RPMI7951 (cell line): ENCODE results near the gene PTPA. TPM values are rescaled to one million over a fixed set of nuclear protein-coding genes. Genes with fewer than 3 reads are reported as not detected.

ENCODE experiments used
- DNase-seq: peaks from one replicate; pipeline ENCODE4 v3.0.0-alpha.2; 2012; ENCODE audit warnings: low read depth
- total RNA-seq: library from RNA; depleted of rRNA; stranded (reverse); fragments of >200 nt; shearing (Covaris generic); gene quantifications from 2 replicates; pipeline ENCODE4 v1.2.3, GENCODE V29; 2014

PTPA gene
- total RNA-seq, 1 experiment from 2014 or later = 75.8 TPM

DNA sequence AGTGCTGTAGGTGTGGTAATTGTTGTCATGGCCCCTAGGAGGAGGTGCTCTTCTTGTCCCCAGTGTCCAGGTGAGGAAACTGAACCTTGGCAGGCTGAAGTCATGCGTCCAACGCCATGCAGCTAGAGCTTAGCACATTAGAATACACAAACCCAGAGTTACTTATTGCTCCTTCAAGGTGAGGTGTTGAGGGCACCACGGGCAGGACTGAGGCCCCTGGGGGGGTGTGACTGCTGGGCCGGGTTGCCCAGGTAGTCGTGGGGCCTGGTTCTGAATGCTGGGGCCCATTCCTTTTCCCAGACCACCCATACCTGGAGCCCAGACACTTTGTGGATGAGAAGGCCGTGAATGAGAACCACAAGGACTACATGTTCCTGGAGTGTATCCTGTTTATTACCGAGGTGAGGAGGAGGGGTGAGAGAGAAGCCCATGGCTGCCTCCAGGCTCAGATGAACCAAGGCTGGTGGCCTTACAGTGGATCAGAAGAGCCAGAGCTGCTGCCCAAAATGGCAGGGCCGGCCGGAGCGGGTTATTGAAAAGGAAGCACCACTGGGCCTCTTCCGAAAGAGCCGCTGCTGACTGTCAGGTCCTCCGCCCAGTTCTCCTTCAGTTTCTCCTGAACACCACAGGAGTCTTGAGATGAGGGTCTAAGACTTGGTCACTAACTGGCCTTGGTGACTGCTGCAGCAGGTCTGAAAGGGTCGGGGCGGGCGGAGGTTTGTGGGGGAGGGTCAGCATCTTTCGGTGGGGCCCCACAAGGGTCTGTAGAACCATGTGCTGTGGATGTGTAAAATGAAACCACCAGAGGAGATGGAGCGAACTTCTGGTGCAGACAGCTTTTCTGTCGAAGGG, 26.3 kb downstream of the PTPA start:
- DNase-seq = no peak

DNA sequence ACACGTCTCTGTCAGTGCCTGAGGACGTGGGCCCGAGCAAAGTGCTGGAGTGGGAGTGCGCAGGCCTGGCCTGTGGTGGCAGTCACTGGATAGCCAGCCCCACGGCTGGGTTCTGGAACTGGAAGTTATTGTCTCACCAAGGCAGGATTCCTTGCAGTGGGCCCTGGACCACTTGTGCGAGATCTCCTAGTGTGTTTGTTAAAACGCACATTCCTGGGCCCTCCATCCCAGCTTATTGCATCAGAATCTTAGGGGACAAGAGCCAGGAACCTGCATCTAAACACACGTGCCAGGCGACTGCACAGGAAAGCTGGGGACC, 26.9 kb downstream of the PTPA start:
- no peak for DNase-seq

DNA sequence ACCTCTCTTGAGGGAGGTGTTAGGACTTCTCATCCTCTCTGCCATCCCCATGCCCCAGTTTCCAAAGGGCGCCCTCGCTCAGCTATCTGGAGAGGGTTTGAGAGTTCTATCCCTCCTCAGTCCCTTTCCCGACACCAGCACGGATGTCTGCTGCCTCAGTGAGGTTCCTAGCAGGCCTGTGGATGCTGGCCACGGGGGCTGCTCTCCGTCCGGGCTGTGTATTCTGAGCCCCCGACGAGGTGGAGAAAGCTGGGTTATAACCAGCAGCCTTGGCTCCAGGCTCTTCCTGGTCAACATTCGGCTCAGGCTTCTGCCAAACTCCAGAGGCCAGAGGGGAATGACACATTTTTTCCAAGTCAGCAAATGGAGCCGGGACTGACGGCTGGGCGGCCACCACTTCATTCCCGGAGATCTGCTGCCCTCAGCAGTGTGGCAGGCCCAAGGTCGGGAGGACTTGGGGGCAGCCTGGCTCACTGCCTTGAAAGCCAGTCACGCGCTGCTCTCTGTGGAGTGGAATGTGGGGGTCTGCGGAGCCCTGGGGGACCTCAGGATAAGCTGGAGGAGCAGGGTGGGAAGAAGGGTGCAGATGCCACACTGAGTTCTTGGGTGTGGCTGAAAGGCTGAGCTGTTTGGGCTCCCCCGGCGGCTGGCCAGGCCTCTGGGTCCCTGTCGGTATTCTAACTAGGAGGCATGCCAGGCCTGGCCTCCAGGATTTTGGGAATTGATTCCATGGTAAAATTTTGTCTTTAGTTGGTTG, 27.4 kb downstream of the PTPA start:
- peak; percentile 81 for DNase-seq

DNA sequence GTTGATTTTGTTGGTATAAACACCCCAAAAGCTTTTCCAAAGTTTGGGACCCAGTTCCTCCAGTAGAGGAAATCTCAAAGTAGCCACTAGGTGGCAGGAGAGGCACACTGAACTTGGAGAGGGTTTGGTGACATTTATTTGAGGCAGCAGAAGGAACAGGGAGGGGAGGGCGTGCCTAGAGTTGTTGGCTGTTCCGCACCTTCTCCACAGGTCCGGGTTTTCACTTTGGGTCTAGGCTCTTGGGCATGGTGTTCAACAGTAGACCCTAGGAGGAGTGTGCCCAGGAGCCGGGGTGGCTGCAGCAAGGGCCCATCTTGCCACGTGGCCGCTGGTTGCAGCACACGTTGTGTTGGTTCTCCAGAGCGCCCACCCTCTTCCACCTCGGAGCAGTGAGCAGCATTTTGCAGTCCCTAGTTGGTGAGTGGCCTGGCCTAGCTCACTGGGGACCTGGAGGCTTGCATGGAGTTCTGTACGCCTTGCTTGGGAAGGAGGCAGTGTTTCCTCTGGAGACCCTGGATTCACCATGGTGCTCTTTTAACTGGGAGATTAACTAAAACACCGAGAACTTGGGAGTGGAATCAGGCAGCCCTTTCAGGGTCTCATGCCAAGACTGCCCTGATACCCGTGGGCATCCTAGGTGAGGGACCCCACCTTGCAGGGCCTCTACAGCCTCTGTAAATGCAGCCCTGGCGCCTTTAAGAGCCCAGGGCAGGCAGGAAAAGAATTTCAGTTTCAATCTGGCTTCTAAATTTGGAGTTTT, 28.2 kb downstream of the PTPA start:
- DNase-seq = peak; percentile 82

DNA sequence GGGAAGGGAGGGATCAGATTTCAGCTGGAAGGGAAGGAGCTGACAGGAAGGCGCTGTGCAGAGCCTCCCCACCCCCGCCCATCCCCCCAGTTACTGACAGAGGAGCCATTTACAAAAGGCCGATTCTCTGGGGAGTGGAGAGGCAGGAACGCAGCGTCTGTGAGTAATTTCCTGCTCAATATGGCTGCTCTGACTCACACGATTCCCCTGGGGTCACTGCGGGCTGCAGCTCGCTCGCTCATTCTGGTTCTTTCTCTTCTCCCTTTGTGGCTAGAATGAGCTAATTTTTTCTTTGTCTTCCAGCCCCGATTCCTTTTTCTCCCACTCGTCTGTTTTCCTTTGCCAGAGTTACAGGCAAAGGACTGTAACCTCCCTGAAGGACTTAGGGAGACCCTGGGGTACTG, 28.8 kb downstream of the PTPA start:
- peak; percentile 99 for DNase-seq

DNA sequence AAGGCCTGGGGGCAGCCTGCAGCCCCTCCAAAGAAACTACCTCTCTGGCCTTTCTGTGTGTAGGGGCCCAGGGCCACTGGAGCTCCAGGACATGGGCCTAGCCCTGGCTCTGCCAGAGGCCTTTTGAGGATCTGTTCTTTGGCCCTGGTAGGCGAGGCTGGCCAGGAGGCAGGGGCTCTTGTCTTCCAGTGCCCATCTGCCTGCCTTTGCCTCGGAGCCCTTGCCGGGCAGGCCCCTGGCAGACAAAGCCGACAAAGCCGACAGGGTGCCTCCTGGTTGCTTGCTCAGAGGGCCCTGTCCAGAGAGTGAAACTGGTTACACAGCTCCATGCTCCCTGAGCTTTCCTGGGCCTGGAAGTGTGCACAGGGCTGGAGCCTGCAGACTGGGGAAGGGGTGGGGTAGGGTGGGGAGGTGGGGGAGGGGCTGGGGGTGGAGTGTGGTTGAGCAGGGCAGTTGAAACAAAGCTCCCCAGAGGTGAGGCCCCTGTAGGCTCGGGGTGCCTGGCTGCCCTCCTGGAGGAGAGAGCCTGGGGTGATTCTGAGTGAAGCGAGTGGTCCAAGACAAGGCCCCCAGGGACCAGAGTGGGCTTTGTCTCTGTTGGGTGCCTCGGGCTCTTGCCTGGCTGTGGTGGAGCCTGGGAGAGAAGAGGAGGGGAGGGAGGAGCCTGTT, 29.3 kb downstream of the PTPA start:
- peak; percentile 51 for DNase-seq

DNA sequence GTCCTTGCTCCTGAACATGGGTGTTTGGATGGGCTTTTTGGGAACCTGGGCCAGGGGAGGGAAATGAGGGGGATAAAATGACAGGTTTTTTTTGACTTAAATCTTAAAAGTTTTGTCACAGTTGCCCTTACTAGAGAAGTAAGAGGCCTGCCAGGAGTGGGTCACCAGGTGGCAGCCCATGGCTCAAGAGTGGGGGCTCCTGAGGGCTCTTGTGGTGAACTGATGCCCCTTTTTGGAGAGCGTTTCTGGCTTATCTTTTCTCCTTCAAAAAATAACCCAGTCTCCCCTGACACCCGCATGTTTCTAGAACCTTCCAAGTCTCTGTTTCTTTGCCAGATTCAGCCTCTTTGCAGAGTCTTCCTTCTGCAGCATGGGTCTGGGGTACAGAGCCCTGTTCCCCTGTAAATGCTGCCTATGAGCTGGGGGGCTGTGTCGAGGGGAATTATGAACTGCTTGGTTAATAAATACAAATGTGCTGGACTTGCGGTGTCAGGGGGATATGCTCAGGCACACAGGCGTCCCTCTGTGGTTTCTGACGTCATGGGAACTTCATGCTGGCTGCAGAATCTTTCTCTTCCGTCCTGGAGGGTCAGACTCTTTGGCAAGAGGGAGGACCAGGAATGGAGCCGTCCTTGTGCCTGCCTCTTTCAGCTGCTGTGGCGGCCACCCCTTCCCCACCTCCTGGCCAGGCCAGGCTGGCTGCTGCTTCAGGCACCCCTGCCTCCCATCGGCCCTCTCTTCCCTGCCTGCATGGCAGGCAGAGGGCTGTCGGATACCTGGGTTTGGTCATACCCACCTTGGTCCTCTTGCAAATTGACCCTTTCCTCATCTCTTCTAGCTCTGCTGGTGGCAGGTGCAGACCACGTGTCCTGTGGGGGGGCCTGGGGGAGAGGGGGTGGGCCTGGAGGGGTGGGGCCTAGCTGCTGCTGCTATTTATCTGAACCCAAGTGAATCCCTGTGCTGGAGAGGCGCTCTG, 30.1 kb downstream of the PTPA start:
- peak; percentile 79 for DNase-seq

DNA sequence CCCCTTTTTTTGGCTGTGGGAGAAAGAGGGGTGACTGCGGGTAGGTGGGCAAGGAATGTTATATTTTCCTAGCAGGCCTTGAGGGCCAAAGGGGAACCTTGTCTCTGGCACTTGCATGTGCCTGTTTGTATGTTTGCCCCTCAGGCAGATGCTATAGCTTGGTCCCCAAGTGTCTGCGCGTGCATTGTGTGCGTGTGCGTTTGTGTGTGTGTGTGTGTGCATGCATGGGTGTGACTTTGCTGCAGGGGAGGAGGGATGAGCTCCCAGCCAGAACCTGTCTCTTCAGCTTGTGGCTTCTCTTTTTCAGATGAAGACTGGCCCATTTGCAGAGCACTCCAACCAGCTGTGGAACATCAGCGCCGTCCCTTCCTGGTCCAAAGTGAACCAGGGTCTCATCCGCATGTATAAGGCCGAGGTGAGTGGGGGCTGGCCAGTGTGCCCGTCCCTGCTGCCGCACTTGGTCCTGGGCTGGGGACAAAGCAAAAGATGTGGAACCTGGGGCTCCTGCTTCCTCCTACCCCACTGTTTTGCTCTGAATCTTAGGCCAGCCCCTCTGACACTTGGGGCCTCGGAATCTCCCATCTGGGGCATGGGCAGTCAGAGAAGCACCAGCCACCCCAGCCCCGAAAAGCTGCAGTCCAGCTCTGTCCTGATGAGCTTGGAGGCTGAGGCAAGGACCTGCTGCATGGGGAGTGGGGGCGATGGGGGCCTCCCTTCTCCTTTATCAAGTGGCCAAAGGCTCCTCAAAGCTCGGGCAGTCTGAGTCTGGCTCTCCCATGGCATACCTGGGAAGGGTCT, 31.1 kb downstream of the PTPA start:
- no peak for DNase-seq

DNA sequence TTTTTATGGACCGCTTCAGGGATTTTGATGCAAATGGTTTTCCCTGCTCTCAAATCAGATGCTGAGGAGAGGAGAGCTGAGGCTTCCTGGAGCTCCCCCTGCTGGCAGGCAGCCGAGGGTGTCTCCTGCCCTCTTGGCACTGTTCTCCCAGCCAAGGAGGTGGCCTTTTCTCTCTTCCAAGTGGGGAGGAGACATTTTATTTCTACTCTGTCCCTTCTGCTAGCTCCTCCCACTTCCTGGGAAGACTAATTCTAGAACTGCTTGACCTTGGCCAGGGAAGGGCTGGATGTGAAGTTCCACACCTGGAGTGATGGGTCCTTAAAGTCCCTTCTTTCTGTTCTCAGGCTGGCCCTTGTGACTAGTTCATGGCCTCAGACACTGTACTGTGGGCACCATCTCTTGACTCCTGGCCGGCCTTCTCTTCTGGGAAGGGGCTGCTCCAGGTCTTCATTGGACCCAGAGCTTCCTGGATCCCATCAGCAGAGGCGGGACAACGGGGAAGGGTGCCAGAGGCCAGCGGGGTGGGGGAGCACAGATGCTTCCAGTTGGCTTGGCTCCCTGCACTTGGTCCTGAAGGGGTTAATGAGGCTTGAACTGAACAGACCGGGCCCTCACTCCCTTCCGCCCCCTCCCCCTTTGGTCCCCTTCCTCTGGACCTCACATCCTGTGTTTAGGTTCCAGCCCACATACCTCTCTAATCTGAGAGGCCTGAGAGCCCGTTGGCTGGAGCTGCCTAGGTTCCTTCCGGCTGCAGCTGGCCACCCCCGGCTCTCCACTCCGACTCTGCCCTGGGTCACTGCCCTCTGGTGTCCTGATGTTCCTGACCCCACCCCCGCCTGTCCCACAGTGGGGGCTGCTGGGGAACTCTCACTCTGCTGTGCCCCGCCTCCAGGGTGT, 32.1 kb downstream of the PTPA start:
- DNase-seq = peak; percentile 77

DNA sequence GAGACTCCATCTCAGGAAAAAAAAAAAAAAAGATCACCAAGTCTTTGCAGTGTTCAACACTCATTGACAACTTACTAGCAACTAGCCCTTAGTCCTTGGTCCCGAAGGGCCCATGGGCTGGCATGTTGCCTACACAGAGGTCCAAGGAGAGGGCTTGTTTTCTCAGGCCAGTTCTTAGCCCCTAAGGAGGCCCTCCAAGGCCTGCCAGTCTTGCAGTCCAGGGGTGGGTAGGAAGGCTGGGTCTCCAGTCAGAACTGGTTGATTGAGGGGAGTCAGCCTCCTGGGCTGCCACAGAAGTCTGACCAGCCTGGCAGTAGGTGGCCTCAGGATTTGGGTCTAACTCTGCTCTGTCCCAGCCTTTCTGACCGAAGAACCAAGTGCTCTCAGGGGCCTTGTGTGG, 34.1 kb downstream of the PTPA start:
- no peak for DNase-seq

DNA sequence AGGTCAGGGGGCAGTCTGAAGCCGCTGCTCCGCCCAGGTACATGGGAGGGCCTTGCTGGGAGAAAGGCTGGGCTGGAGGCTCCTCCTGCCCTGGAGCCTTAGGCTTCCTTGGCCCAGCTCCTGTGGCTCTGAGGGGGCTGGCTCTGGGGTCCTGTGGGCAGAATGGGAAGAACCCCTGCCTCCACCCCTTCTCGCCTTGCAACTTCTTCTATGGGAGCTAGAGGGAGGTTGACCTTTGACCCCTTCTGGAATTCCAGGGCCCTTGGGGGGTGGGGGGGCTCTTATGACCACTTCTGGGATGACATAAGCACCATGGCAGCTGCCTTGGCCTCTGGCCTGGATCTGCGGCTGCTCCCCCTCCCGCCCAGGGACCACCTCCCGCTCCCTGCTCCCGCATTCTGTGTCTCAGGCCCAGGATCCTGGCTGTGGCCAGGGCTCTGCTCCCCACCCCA, 34.7 kb downstream of the PTPA start:
- DNase-seq = peak; percentile 17

DNA sequence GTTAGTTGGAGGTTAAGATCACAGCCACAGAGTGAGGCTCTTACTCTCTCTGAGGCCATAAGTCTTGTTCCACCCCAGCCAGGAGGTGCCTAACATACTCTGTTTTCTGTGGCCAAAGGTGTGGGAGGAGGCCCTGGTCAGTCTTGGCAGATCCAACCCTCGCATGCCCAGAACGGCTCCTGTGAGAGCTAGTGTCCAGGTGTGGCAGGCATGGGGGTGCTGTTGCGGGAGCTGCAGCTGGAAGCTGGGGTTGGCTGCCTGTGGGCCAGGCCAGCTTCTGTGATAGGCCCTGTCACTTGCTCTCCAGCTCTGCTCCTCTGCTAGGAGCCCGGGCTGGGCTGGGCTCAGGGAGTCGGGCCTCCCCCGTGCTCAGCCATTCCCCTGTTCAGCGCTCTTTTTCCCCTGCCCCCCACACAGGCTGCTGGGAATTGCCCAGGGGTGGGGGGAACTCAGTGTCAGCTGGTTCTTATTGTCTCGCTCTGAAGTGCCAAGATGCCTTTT, 35.3 kb downstream of the PTPA start:
- DNase-seq = no peak

DNA sequence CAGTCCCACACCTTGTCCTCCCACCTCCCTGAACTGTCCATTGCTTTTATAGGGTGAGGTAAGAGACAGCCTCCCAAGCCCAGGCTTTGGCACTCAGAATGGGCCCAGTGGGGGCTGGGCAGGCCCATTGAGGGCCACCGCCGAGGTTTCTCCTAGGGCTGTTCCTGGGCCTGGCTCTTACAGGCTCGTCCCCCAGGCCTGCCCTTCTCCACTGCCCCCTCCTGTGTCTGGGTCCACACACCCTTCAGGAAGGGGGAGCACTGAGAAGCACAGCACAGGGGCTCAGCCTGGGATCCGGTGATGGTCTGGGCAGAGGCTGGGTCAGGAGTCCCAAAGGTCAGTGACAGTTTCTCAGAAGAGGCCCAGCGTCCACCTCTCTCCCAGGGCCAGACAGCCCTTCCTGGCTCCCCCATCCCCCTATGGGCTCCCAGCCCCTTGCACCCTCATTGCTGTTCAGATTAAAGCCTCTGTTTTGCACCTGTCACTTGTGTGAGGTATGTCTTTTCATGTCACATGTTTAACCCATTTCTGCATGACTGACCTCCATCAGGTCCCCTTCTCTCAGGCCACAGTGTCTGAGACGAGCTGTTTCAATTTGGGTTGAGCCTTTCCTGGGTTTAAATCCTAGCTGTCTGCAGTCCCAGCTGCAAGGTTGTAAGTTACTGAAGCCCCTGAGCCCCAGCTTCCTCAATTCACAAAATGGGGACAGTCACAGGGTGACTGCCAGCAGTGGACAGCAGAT, 37.4 kb downstream of the PTPA start:
- no peak for DNase-seq

DNA sequence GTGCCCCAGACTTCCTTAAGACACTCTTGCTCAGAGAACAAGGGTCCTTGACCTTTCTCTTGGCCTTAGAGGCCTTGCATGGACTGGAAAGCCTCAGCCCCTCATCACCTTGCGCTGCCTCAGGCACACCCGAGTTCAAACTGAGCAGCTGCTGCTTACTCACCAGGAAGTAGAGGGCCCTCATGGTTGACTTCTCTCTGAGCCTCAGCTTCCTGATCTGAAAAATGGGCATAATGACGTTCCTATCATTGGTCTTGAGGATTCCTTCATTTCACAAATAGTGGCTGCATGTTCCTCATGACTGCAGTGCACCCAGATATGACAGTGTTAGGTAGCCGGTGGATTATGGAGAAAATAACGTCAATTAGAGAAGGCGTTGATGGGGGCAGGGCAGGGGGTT, 38.2 kb downstream of the PTPA start:
- no peak for DNase-seq

DNA sequence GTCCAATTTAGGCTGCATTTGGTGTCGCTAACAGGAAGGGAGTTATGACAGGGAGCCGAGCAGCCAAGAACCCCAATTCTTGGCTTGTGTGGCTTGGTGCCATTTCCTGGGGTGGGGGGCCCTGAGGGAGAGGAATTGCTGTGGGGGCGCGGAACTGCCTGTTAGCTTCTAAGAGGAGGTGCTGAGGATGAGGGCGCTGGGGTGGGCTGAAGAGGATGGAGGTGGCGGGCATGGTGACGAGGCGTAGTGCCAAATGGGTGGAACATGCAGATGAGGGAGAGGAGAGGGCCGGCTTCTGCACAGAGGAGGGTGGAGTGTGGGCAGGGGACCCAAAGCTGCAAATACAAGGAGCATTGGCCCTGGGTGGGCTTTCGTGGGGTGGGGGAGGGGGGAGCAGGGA, 38.9 kb downstream of the PTPA start:
- DNase-seq = no peak

DNA sequence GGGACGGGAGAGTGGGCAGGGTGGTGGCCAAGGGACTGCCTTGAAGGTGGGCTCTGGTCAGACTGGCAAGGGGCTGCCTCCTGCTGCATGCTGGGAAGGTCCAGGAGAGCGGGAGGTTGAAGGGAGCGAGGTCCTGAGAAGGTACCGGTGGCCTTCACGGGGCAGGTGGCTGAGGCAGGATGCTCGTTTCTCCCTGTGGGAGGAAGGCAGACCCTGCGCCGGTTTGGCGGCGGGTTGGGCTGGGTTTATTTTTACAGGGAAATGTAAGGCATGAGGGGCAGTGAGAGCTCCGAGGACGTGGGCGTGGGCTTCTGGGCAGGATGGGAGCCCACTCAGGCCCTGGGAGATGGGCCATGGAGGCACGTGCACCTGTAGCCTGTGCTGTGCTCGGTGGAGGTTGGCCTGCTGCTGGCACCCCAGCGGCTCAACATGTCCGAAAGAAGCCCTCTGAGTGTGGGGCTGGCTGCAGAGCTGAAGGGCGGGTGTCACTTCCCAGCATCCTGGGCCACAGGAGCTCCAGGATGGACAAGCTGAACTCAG, 39.5 kb downstream of the PTPA start:
- DNase-seq = no peak

DNA sequence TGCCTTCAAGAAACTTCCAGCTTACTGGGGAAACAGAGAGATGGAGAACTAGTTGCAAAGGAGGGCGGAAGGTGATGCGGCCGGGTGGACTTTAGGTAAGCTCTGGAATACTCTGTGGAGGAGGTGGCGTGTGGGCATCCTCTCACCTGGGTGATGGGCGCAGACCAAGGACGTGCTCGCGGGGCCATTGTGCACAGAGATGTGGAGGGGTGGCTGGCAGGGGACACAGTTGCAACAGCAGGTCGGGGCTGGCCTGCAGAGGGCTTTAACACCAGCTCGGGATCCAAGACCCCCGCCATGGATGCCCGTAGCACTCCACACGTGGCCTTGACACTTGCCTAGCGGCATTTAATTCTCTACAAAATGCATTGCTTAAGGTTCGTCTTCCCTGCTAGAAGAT, 40.3 kb downstream of the PTPA start:
- DNase-seq = no peak
